Esophagus muscularis mucosa (tissue), 4 donors: ENCODE results near the gene NKTR. TPM values are rescaled to one million over a fixed set of nuclear protein-coding genes. Genes with fewer than 3 reads are reported as not detected.

Experiments used
- DNase-seq: peaks from one replicate; pipeline ENCODE4 v3.0.0-alpha.2; 2017; ENCODE audit errors: extremely low spot score
- H3K27ac ChIP-seq, 4 donors: fragments of 200-600 bp; sonication (generic); replicated peaks in 1 of 4; 1 replicate in 3 of 4; 2 replicates in 1 of 4; pipeline ENCODE4 v1.5.1; 2016 to 2019; ENCODE audit warnings: mild to moderate bottlenecking in 1 of 4
- H3K27me3 ChIP-seq, 4 donors: fragments of 200-600 bp; sonication (generic); one replicate each; pipeline versions ENCODE4 v1.5.1 to v1.6.0; 2016 to 2019
- H3K36me3 ChIP-seq, 4 donors: fragments of 200-600 bp; sonication (generic); one replicate each; pipeline ENCODE4 v1.5.1; 2016 to 2019
- H3K4me1 ChIP-seq, 4 donors: fragments of 200-600 bp; sonication (generic); one replicate each; pipeline ENCODE4 v1.5.1; 2016 to 2019
- H3K4me3 ChIP-seq, 4 donors: fragments of 200-600 bp; sonication (generic); 1 replicate in 2 of 4; 2 replicates in 2 of 4; pipeline ENCODE4 v1.5.1; 2016 to 2019; ENCODE audit warnings: mild to moderate bottlenecking in 4 of 4, moderate library complexity in 1 of 4
- H3K9me3 ChIP-seq, 4 donors: fragments of 200-600 bp; sonication (generic); 1 replicate in 3 of 4; 2 replicates in 1 of 4; pipeline ENCODE4 v1.5.1; 2016 to 2019
- CTCF ChIP-seq, 3 experiments: fragments of 200-600 bp in 2 of 3; fragments of 450-650 bp in 1 of 3; sonication (generic) in 2 of 3; IDR thresholded peaks; one replicate each; pipeline ENCODE4 v1.5.1; 2017 to 2019; ENCODE audit warnings: antibody characterized with exemption in 3 of 3, mild to moderate bottlenecking in 2 of 3, moderate library complexity in 1 of 3
- EP300 ChIP-seq: sonication (generic); formaldehyde crosslinking; IDR thresholded peaks from one replicate; pipeline ENCODE4 v1.6.1; 2017; ENCODE audit warnings: antibody characterized with exemption
- POLR2A ChIP-seq: fragments of 450-650 bp; IDR thresholded peaks from one replicate; pipeline ENCODE4 v1.6.1; 2017; ENCODE audit warnings: antibody characterized with exemption, moderate library complexity, mild to moderate bottlenecking, low read depth
- POLR2AphosphoS5 ChIP-seq, 2 donors: sonication (generic); formaldehyde crosslinking; IDR thresholded peaks; one replicate each; pipeline ENCODE4 v1.6.1; 2017; ENCODE audit warnings: antibody characterized with exemption in 2 of 2
- WGBS: methylation state at CpG from one replicate; pipeline ENCODE4 v1.1.5; 2018; 5-methylcytosine and 5-hydroxymethylcytosine counted together
- intact Hi-C: fragments of 100-400 bp; cut with DNase I; formaldehyde crosslinking; loops from one replicate; pipeline ENCODE4 v1.15.1; 2023
- total RNA-seq, 4 donors: library from RNA; depleted of rRNA; stranded (reverse); fragments of >200 nt; gene quantifications; one replicate each; pipeline versions ENCODE4 v1.1.0 to v1.2.1, GENCODE V29; 2016

Gene NKTR
- total RNA-seq, 4 donors from 2014 or later, result 24.7 to 73.1 (median 36.0) TPM

- Histone ChIP-seq H3K27me3 (no peaks in the 10 kb centered on the region), H3K9me3 (no peaks in the 10 kb centered on the region), H3K4me1 (peaks cover 25 to 56% (median 31%) of the 10 kb centered on the region in 4 donors), H3K4me3 (no peak overlapping the region), H3K27ac (no peak overlapping the region), H3K36me3 (peaks cover 0 to 12% (median 4%) of the 10 kb centered on the region in 4 donors)
- 86% methylated on average over 13 of the region's 15 CpGs for WGBS
- no peak for DNase-seq
- TF ChIP-seq POLR2AphosphoS5 (IDR thresholded peaks at IDR 0.05) (peak in 1 of 2 donors; percentile 14), CTCF (IDR thresholded peaks at IDR 0.05) (no peak)
- intact Hi-C loops, result no loop called here
These were observed 64.8 kb downstream of the NKTR start for GRCh38 chr3:42665050-42665878.

- Histone ChIP-seq H3K9me3 (no peaks in the 10 kb centered on the region), H3K27ac (peak overlapping the region in 1 of 4 donors; percentile 5), H3K27me3 (no peaks in the 10 kb centered on the region), H3K4me3 (no peak overlapping the region), H3K4me1 (peaks cover 23 to 49% (median 29%) of the 10 kb centered on the region in 4 donors), H3K36me3 (peaks cover 0 to 7% (median 3%) of the 10 kb centered on the region in 4 donors)
- TF ChIP-seq POLR2A, result no peak
- TF ChIP-seq CTCF (IDR thresholded peaks at IDR 0.05), result no peak
- no peak for TF ChIP-seq POLR2AphosphoS5 (IDR thresholded peaks at IDR 0.05)
- no peak for TF ChIP-seq EP300
- intact Hi-C loops, result no loop called here
- DNase-seq, result no peak
- WGBS, result 64% methylated on average over 8 of the region's 8 CpGs
These were observed 65.5 kb downstream of the NKTR start for GRCh38 chr3:42666022-42666421.

- 55% methylated on average over 3 of the region's 4 CpGs for WGBS
- no peak overlapping the region for H3K4me3 ChIP-seq
- H3K4me1 ChIP-seq, result peaks cover 23 to 49% (median 29%) of the 10 kb centered on the region in 4 donors
- no peak for DNase-seq
- H3K36me3 ChIP-seq, result peaks cover 0 to 7% (median under 1%) of the 10 kb centered on the region in 4 donors
- TF ChIP-seq POLR2A (no peak), POLR2AphosphoS5 (IDR thresholded peaks at IDR 0.05) (peak in 1 of 2 donors; percentile 30)
- H3K27me3 ChIP-seq, result no peaks in the 10 kb centered on the region
- H3K27ac ChIP-seq, result peak overlapping the region in 1 of 4 donors; percentile 5
- no peaks in the 10 kb centered on the region for H3K9me3 ChIP-seq
- intact Hi-C loops, result no loop called here
These were observed 66.1 kb downstream of the NKTR start for GRCh38 chr3:42666577-42666998.

GRCh38 chr3:42667096-42667522 lies 66.6 kb downstream of the NKTR start:
- Histone ChIP-seq H3K36me3 (peaks cover 0 to 7% (median 0%) of the 10 kb centered on the region in 4 donors), H3K27ac (no peak overlapping the region), H3K4me3 (no peak overlapping the region), H3K4me1 (peaks cover 23 to 49% (median 29%) of the 10 kb centered on the region in 4 donors), H3K27me3 (no peaks in the 10 kb centered on the region), H3K9me3 (no peaks in the 10 kb centered on the region)
- WGBS, result 69% methylated on average over 4 of the region's 7 CpGs
- no peak for TF ChIP-seq EP300
- intact Hi-C loops, result no loop called here
- no peak for DNase-seq

GRCh38 chr3:42667523-42668412 lies 67.3 kb downstream of the NKTR start:
- WGBS, result 38% methylated on average over 8 of the region's 8 CpGs
- no peak for TF ChIP-seq CTCF (IDR thresholded peaks at IDR 0.05)
- peak in 1 of 2 donors; percentile 16 for TF ChIP-seq POLR2AphosphoS5 (IDR thresholded peaks at IDR 0.05)
- TF ChIP-seq EP300, result no peak
- TF ChIP-seq POLR2A, result no peak
- no peak for DNase-seq
- Histone ChIP-seq H3K27me3 (no peaks in the 10 kb centered on the region), H3K4me1 (peaks cover 23 to 49% (median 29%) of the 10 kb centered on the region in 4 donors), H3K4me3 (no peak overlapping the region), H3K27ac (no peak overlapping the region), H3K9me3 (no peaks in the 10 kb centered on the region), H3K36me3 (peaks cover 0 to 7% (median 0%) of the 10 kb centered on the region in 4 donors)
- intact Hi-C loops, result no loop called here
